ENCODE data around the gene LMF1.

Gene LMF1

DNA sequence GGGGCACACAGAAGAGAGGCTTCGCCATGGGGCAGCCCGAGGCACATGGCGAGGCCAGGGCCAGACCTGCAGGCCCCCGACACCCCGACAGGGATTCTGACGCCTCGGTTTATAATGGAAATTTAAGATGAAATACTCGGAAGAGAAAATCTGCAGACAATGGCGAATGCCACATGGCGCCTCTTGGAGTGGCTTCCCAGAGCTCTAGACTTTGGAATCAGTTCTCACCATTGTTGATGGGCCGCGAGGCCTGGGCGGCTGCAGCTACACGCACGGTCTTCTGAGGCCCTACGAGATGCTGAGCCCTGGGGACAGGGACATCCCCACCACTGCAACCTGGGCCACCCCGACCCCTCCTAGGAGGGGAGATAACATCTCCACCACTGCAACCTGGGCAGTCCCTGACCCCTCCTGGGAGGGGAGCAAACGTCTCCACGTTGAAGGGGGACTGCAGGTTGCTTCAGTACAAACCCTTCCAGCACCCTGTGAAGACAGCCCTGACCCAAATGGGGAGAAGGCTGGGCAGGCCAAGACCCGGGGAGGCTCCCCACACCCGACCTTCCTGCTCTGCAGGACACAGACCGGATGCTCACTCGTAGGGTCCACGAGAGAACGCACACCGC is 56.9 kb downstream of the LMF1 start:
- DNase-seq (ENCODE audit: low read depth, low spot score): no peak

DNA sequence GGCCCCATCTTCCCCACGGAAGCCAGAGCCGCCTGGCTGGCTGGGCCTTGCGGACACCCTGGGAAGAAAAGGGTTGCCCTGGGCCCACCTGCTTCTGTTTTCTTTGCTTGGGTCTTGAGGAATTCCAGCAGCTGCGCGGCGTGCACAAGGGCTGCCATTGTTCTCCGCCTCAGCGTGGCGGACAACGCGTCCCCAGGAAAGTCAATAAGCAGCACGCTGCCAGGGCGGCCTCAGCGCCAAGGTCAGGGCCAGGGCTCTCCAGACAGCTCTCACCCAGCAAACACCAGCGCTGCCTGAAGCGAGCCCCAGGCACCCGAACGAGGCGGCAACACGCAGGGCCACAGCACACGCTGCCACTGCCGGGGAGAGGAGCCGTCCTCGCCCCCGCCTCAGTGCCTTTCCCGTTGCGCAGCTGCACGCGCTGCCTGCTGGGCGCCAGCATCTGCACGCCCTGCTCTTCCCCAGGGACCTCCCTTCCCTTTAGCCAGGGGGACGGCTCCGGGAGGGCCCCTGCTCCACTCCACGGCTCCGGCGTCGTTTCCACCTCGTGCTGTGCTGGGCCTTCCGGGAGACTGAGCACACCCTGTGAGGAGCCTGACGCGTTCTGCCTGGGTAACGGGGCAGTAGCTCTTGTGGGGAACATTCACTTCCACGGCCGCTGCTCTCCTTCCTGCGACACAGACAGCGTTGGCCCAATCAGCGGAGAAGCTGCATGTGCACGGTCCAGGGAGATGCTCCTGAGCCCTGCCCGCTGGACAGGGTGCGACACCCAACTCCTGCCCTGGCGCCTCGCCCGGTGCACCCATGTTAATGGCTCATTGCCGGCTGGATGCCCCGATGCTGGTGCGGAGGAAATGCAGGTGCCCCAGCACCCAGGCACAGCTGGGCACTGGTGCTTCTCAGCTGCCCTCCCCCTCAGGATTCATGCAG is 57.8 kb downstream of the LMF1 start:
- DNase-seq (ENCODE audit: low read depth, low spot score): peak; percentile 14

DNA sequence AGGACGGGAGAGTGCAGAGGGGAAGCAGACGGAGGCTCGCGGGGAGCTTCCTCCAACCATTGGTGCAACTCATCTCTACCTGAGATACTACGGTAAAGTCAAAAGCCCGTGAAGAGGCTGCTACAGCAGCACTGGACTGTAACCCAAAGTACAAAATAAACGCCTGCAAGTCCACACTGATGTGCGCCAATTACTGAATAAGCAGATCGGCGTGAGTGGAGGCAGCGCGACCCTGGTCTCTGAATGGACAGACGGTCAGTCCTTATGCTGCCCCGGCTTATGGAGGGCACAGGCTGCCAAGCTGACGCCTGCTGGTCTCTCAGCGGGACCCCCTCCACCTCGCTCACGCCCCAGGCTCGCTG is 58.5 kb downstream of the LMF1 start:
- DNase-seq (ENCODE audit: low read depth, low spot score): no peak

DNA sequence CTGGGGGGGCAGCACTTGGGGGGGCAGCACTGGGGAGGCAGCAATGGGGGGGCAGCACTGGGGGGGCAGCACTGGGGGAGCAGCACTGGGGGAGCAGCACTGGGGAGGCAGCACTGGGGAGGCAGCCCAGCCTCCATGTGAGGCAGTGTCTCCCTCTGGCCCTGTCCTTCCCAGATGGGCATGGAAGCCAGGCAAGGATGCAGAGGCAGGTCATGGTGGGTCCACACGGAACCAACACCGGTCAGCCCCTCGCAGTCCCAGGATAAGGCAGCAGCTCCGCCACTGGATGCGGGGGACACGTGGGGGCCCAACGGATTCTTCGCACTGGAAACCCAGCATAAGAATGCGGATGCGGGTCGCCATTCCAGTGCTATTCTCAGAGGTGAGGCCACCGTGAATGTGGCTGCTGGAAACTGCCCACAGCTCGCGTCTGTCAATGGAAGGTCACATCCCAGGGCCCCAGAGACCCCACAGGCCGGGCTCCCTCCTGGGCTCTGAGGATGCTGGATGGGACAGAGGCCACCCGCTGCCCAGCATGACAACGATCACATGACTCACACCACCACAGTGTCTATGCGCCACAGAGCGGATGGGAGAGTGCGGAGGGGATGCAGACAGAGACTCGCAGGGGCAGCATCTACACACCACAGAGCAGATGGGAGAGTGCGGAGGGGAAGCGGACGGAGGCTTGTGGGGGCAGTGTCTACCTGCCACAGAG is 59.0 kb downstream of the LMF1 start:
- DNase-seq (ENCODE audit: low read depth, low spot score): no peak

DNA sequence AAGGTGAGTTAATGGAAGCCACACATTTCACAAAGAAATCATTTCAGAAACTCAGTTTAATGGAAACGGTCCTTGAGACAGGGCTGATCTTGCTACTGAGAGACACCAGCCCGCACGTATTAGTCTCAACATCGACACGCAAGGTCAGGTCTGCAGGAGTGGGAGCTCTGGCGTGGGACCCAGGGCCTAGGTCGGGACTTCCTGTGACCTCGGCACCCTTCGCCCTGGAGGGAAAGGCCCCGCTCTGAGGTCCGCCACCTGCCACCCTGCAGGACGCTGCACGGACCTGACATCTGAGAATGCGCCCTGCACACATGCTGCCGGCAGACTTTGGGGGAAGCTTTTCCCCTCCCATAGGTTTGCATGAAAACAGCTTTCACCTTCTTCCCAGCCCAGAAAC is 59.7 kb downstream of the LMF1 start:
- no peak for DNase-seq (ENCODE audit: low read depth, low spot score)

DNA sequence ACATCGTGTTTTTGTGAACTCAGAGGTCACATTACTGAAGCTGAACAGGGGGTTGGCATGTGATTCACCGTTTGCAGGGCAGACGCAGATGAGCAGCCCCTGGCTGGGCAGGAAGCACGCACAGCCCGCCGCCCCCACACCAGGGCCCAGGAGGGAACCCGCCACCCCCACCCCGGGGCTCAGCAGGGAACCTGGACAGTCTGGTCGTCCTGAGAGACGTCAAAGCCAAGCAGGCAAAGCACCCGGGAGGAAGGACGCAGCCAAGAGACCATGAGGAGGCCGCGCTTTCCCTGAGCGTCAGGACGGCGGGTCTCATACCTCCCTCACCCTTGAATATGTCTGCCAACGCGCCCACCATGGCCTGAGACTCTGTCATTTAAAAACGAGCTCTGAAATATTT is 60.6 kb downstream of the LMF1 start:
- DNase-seq (ENCODE audit: low read depth, low spot score): no peak

DNA sequence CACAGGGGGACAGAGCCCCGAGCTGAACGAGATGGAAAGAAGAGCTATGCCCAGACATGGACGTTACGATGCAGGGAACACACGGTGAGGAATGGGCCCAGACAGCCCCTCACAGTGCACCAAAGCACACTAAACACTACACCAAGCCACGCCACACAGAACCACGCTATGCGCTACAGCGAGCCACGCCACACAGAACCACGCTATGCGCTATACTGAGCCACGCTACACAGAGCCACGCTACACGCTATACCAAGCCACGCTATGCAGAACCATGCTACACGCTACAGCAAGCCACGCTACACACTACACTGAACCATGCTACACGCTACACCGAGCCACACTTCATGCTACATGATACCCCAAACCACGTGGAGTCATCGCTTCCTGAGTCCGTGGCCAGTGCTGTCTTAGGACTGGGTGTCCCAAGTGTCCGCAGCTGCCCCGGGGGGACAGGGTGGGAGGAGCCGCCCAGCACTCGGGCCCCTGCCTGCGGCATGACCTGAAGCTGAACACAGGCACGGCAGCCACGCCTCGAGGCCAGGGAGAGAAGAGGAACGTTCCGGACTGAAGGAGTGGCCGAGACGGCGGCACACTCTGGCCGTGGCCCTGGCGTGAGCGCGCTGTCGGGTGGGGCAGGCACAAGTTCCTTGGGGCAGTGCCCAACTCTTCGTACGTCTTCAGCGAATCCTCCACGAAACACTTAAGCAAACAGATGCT is 61.3 kb downstream of the LMF1 start:
- DNase-seq (ENCODE audit: low read depth, low spot score): no peak

DNA sequence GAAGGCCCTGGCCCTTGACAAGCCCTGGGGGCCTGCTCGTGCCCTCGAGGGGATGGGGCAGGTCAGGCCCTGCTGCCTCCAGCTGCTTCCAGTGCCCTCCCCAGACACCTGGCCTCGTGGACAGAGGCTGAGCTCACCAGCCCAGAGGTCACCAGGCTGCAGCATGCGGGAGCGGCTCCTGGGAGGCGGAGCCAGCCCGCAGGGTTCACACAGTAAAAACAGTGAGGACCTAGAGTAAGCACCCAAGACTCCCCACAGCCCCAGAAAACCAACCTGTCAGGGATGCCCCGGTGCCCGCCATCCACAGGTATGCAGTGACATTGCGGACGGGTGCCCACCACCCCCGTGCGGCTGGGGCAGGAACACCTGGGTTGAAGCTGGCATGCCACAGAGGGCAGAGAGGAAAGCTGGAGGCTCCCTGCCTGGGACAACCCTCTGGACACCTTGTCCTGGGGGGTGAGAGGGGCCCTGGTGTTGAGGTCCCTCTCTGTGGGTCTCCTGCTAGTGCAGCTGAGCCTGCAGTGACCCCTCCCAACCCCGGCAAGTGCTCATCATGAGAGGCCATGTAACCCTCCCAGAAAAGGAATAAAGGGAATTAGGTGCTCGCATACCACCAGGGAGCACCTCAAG is 62.1 kb downstream of the LMF1 start:
- DNase-seq (ENCODE audit: low read depth, low spot score): no peak

DNA sequence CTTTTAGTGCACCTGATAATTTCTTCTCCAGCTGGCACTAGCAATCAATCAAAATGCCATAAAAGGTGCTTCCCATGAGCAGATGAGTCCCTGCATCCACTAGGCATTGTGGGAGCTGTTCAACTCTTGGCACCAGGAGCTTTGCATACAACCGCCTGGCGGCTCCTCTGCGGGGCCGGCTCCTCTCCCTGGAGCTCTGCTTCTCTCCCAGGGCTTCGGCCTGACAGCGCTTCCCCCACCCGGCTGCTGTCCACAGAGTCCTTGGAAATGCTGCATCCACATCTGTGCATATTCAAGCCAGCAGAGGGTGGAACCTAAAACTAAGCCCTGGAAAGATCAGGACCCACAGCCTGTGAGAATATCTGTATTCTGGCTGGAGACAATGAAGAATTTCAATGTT is 62.9 kb downstream of the LMF1 start:
- no peak for DNase-seq (ENCODE audit: low read depth, low spot score)

DNA sequence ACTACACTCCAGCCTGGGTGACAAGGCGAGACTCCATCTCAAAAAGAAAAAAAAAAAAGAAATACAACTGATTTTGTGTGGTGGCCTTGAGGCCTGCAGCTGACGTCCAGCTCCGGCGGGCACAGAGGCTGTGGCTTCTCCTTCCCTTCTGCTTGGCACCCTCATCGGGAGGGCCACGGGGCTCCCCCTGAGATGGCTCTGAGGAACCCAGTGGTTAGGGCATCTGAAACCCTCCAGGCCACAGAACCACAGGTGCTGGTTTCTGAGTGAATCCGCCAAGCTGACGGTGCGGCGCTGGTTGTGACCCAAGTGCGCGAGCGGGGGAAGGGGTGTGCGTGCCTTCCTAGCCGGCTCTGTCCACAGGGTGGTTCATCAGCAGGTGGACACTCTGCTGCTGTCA is 63.4 kb downstream of the LMF1 start:
- no peak for DNase-seq (ENCODE audit: low read depth, low spot score)

DNA sequence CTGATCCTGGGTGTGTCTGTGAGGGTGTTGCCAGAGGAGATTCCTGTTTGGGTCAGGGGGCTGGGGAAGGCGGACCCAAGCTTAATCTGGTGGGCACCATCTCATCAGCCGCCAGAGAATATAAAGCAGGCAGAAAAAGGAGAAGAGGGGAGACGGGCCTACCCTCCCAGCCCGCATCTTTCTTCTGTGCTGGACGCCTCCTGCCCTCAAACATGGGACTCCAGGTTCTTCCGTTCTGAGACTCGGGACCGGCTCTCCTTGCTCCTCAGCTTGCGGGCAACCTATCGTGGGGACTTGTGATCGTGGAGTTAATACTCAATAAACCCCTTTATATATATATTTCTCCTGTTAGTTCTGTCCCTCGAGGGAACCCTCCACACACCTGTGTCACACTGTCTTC is 64.5 kb downstream of the LMF1 start:
- DNase-seq (ENCODE audit: low read depth, low spot score): no peak

DNA sequence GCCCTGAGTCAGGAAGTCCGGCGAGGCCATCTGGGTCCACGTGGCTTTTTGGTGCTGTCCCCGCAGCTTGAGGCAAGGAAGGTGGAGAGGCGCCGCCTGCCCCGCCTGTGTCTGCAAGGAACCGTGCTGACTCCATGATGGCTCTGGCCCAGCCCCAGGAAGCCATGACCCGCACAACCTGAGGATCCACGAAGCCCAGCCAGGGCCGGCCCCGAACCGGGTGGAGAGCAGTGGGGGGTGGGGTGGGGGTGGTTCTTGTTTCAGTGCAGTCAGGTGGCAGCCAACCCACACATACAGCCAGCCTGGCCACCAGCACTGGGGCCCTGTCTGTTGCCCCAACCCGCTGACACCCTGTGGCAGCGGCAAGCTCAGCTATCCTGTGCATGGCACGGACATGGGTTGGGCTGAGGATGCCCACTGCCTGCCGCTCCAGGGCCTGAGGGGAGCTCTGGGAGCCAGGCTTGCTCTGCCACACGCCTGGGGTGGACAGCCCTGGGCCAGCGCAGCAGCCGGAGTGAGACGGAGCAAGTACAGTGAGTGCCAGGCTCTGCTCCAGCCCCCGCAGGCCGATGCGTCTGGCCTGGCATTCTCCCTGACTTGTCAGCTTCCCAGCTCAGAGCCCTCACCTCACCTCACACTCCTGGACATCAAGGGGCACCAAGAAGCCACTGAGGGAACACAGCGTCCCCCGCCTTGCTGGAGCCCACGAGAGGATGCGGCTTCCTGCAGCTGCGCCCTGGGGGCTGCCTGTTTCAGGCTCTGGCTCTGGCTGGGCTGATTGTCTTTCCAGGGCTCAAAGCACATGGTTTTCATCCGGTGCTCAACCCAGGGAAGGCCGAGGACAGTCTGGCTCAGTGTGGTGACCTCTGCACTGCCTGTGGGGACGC is 68.8 kb downstream of the LMF1 start:
- no peak for DNase-seq (ENCODE audit: low read depth, low spot score)

DNA sequence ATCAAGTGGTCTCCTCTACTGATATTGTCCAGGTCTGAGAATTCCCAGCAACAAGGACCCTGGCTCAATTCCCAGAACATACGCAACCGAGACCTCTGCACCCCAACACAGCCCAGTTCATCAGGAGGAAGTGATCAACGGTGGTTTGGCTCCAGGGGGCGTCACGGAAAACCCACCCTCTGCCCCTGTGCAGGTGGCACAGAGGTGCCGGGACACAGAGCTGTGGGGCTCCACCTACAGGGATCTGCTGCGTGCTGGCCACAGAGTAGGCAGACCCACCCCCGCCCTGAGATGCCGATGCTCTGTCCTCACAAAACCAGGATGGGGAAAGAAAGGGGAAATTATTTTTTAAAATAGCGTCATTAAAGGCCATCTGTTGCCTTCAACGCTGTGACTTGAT is 69.6 kb downstream of the LMF1 start:
- DNase-seq (ENCODE audit: low read depth, low spot score): no peak

DNA sequence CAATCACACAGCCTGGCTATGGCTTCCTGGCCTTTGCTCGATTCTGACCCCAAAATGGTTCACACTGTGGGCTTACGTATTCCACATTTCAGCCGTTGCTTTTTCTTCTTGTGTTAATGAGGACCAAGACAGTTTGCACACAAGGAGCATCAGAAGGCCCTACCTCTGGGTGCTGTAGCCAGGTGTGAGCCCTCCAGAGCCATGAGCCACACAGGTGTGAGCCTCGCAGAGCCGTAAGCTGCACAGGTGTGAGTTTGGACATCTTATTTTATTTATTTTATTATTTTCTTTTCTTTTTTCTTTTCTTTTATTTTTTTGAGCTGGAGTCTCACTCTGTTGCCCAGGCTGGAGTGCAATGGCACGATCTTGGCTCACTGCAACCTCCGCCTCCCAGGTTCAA is 70.6 kb downstream of the LMF1 start:
- DNase-seq (ENCODE audit: low read depth, low spot score): no peak

DNA sequence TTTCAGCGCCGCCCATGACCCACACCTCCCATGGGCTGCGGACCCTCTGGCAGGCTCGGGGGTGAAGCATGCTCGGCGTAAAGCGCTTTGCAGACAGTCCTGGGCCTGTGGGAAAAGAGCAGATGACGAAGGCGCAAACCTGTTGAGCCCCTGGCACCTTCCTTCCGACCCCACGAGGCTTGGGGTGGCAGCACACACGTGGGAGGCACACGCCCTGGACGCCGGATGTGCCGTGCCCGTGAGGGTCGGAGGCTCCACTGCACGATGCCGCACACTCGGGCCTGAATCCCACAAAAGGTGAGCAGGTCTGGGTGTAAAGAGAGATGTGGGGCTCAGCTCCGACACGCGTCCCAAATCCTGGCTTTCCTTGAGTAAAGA is 71.1 kb downstream of the LMF1 start:
- no peak for DNase-seq (ENCODE audit: low read depth, low spot score)

DNA sequence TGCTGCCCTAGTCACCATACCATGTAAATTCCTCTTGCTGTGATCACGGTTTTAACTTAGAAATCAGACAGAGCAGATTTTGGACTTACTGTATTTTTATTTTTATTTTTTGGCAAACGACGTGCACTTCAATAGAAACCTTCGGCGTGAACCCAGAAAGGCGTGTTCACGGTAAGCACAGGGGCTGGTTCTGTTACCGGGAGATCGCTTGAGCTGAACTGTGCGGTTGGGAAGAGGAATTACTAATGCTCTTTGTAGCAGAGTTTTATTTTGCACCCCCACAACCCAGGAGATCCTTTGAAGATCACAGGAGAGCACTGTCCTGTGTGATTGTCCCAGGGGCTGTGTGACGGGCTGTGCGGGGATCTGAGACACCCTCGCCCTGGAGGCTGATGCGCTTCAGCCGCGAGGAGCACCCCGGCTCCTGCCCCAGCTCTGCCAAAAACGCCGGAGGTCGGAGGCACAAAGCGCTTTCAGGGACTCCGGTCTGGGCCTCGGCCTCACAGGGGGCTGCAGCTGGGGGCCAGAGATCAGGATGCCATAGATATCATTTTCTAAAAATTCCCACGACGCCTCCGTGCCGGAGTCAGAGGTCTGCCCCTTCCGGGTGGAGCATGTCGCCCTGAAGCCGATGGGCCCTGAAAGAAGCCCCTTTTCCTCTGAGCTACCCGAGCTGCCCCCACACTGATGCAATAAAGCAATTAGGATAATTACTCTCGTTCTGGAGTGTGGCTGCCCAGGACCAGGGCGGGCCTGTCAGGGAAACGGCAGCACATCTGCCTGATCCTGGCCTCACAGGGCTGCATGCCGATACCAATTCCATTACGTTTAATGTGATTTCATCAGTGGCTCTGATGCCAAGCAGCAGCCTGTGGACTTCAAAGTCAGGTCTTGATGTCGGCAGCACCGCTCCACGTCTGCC is 71.8 kb downstream of the LMF1 start:
- DNase-seq (ENCODE audit: low read depth, low spot score): no peak

DNA sequence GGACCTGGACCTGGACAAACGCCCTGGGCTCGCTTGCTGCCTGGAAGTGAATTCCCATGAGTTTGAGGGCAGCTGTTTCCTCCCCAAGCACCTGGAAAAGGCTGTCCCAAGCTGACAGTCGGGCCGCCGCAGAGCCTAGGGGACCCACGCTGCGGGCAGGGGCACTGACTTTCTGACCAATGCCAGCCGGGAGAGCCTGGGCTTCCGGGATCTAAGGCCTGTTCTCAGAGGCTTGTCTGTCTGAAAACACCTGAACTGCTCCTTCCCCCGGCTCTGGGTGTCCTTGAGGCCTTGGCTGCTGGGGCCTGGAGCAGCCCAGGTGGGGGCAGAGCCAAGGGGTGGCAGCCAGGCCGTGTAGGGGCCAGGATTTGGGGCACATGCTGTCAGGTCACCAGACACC is 72.6 kb downstream of the LMF1 start:
- no peak for DNase-seq (ENCODE audit: low read depth, low spot score)

DNA sequence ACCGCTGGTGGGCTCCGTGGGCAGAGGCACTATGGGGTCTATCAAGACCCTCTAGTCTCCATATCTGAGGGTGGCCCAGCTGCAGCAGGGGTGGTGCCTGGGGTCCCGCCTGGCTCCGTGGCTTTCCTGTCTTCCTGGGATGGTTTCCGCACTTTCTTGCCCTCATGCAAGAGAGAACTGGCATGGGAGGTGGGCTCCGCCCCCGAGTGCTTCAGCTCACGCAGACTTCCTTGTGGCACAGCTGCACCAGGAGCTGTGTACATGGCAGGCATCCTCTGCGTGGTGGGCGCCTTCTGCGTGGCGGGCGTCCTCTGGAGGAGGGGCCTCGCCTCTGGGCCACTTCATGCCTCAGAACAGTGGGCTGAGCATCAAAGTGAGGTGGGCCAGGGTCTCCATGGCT is 73.1 kb downstream of the LMF1 start:
- no peak for DNase-seq (ENCODE audit: low read depth, low spot score)

DNA sequence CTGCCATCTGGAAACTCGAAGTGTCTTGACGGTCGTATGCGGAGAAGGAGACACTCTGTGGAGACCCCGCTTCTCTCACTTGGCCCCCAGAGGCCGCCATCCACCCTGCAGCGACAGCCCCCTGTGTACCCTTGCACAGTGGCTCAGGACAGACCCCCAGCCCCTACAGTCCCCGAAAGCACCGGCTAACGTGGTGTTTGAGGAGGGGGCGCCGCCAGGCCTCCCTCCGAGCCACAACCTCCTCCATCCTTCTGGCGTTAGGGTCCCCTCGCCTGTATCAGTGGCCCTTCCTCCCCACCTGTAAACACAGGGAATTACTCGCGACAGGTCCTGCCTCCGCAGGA is 73.6 kb downstream of the LMF1 start:
- DNase-seq (ENCODE audit: low read depth, low spot score): no peak

Measured in astrocyte of the hippocampus (primary cell).